NCI-H146 treated with DMSO at 0.1 percent for 48 hours (cell line): ENCODE measurements around the gene SH2D5.
A peak's percentile ranks its signal among the peaks of the same experiment; 100 is the strongest.
"Not testable (repeated sequence)": the region's sequence is repeated elsewhere in the genome, so short reads cannot be mapped to it uniquely, and the experiment has no call there.

Source experiments
- DNase-seq: peaks from one replicate; lab custom pipeline; 2025; ENCODE audit not compliant: unreplicated experiment; lab: John Stamatoyannopoulos, UW

SH2D5 gene

GRCh38 chr1:20728371-20729154 is 3.9 kb downstream of the SH2D5 start:
- no peak for DNase-seq

- peak; percentile 21 for DNase-seq
These were observed 4.7 kb downstream of the SH2D5 start for GRCh38 chr1:20727746-20728316.

- no peak for DNase-seq
These were observed 5.4 kb downstream of the SH2D5 start for GRCh38 chr1:20726932-20727745.

GRCh38 chr1:20726118-20726911 is 6.2 kb downstream of the SH2D5 start:
- no peak for DNase-seq

- no peak for DNase-seq
These were observed 7.0 kb downstream of the SH2D5 start for GRCh38 chr1:20725189-20726117.

- DNase-seq, result no peak
These were observed 7.9 kb downstream of the SH2D5 start for GRCh38 chr1:20724364-20725188.

- DNase-seq, result no peak
These were observed 8.8 kb downstream of the SH2D5 start for GRCh38 chr1:20723537-20724363.

- no peak for DNase-seq
These were observed 9.4 kb downstream of the SH2D5 start for GRCh38 chr1:20723159-20723536.

GRCh38 chr1:20721117-20722061 is 11.1 kb downstream of the SH2D5 start:
- DNase-seq, result no peak

- DNase-seq, result no peak
These were observed 11.8 kb downstream of the SH2D5 start for GRCh38 chr1:20720631-20721091.

- no peak for DNase-seq
These were observed 12.5 kb downstream of the SH2D5 start for GRCh38 chr1:20719871-20720620.

- DNase-seq, result no peak
These were observed 13.2 kb downstream of the SH2D5 start for GRCh38 chr1:20719261-20719660.

- DNase-seq, result not testable (repeated sequence)
These were observed 14.1 kb downstream of the SH2D5 start for GRCh38 chr1:20718343-20718882.

- DNase-seq, result no peak
These were observed 14.8 kb downstream of the SH2D5 start, which contains the start of gene KIF17 for GRCh38 chr1:20717452-20718342. TSS of gene KIF17 (minus strand) at chr1:20718007. CDS start at chr1:20717706, 301 bp downstream.

- DNase-seq, result no peak
These were observed 16.3 kb downstream of the SH2D5 start for GRCh38 chr1:20716232-20716631.
